Effector memory CD8-positive, alpha-beta T cell (primary cell): ENCODE results near the gene NOP53.
"Not testable (repeated sequence)": the region's sequence is repeated elsewhere in the genome, so short reads cannot be mapped to it uniquely, and the experiment has no call there.

Experiments used
- ATAC-seq: fragments of 150-1000 bp; cut with Tn5 transposase; replicated peaks from 2 replicates; pipeline ENCODE4 v1.10.0; 2021; ENCODE audit warnings: mild to moderate bottlenecking, moderate library complexity
- DNase-seq, 3 experiments: peaks; one replicate each; pipeline ENCODE4 v3.0.0; 2021
- H3K27ac Mint-ChIP-seq, 2 donors: one replicate each; pipeline ENCODE4 v1.8.0; 2022; ENCODE audit warnings: mild to moderate bottlenecking in 2 of 2, mixed read lengths in 2 of 2, moderate library complexity in 2 of 2
- H3K27me3 Mint-ChIP-seq, 2 donors: one replicate each; pipeline ENCODE4 v1.8.0; 2022; ENCODE audit warnings: mixed read lengths in 2 of 2
- H3K36me3 Mint-ChIP-seq: one replicate; pipeline ENCODE4 v1.8.0; 2022; ENCODE audit warnings: mild to moderate bottlenecking, moderate library complexity, mixed read lengths; ENCODE audit not compliant: insufficient read depth
- H3K4me1 Mint-ChIP-seq, 2 donors: one replicate each; pipeline ENCODE4 v1.8.0; 2022; ENCODE audit warnings: low read depth in 2 of 2, mixed read lengths in 2 of 2
- H3K4me3 Mint-ChIP-seq, 2 donors: one replicate each; pipeline ENCODE4 v1.8.0; 2022; ENCODE audit warnings: mild to moderate bottlenecking in 2 of 2, mixed read lengths in 2 of 2, moderate library complexity in 2 of 2
- H3K9me3 Mint-ChIP-seq, 2 donors: one replicate each; pipeline ENCODE4 v1.8.0; 2022; ENCODE audit warnings: mixed read lengths in 2 of 2

Gene NOP53

GRCh38 chr19:47778954-47779351 is 33.6 kb downstream of the NOP53 start:
- DNase-seq (no peak), ATAC-seq (peak; percentile 7)
- Mint-ChIP-seq H3K36me3 (peaks cover 12% of the 10 kb centered on the region), H3K9me3 (no peaks in the 10 kb centered on the region), H3K4me1 (peaks cover 19 to 25% of the 10 kb centered on the region in 2 donors), H3K27me3 (no peaks in the 10 kb centered on the region), H3K4me3 (peak overlapping the region; percentile 92 to 94), H3K27ac (peak overlapping the region; percentile 95 to 97)

GRCh38 chr19:47779524-47780214 is 34.3 kb downstream of the NOP53 start:
- H3K27ac Mint-ChIP-seq = peak overlapping the region; percentile 95 to 97
- no peak for DNase-seq
- ATAC-seq = no peak

GRCh38 chr19:47780215-47780551 is 34.8 kb downstream of the NOP53 start:
- Mint-ChIP-seq H3K9me3 (no peaks in the 10 kb centered on the region), H3K27ac (peak overlapping the region; percentile 95 to 97), H3K4me1 (peaks cover 19 to 25% of the 10 kb centered on the region in 2 donors), H3K36me3 (peaks cover 23% of the 10 kb centered on the region), H3K4me3 (peak overlapping the region; percentile 92 to 94), H3K27me3 (no peaks in the 10 kb centered on the region)
- no peak for DNase-seq
- ATAC-seq = no peak

More at GRCh38 chr19:47779524-47780214, 34.3 kb downstream of the NOP53 start:
- peaks cover 18% of the 10 kb centered on the region for H3K36me3 Mint-ChIP-seq
- no peaks in the 10 kb centered on the region for H3K27me3 Mint-ChIP-seq
- no peaks in the 10 kb centered on the region for H3K9me3 Mint-ChIP-seq
- H3K4me1 Mint-ChIP-seq = peaks cover 19 to 25% of the 10 kb centered on the region in 2 donors
- peak overlapping the region; percentile 92 to 94 for H3K4me3 Mint-ChIP-seq

- Mint-ChIP-seq H3K27ac (peak overlapping the region; percentile 42 to 47), H3K36me3 (peaks cover 27% of the 10 kb centered on the region), H3K4me3 (peak overlapping the region in 1 of 2 donors; percentile 41)
Measured at GRCh38 chr19:47781590-47782262, 36.4 kb downstream of the NOP53 start.

GRCh38 chr19:47786566-47786965 is 41.2 kb downstream of the NOP53 start:
- DNase-seq (no peak), ATAC-seq (no peak)
- no peak overlapping the region for H3K27ac Mint-ChIP-seq
- H3K4me3 Mint-ChIP-seq = no peak overlapping the region
- H3K9me3 Mint-ChIP-seq = no peaks in the 10 kb centered on the region
- H3K4me1 Mint-ChIP-seq = peaks cover 3 to 8% of the 10 kb centered on the region in 2 donors
- peaks cover 26% of the 10 kb centered on the region for H3K36me3 Mint-ChIP-seq
- no peaks in the 10 kb centered on the region for H3K27me3 Mint-ChIP-seq

More at GRCh38 chr19:47781590-47782262, 36.4 kb downstream of the NOP53 start:
- DNase-seq (no peak), ATAC-seq (no peak)
- Mint-ChIP-seq H3K4me1 (peaks cover 19 to 25% of the 10 kb centered on the region in 2 donors), H3K9me3 (no peaks in the 10 kb centered on the region), H3K27me3 (no peaks in the 10 kb centered on the region)

GRCh38 chr19:47787307-47787706 is 42.0 kb downstream of the NOP53 start:
- not testable (repeated sequence) for H3K27me3 Mint-ChIP-seq, H3K9me3 Mint-ChIP-seq, H3K27ac Mint-ChIP-seq, H3K4me3 Mint-ChIP-seq, ATAC-seq, DNase-seq, H3K4me1 Mint-ChIP-seq
- peaks cover 26% of the 10 kb centered on the region for H3K36me3 Mint-ChIP-seq

GRCh38 chr19:47789811-47790210 is 44.5 kb downstream of the NOP53 start:
- not testable (repeated sequence) for H3K9me3 Mint-ChIP-seq, H3K4me3 Mint-ChIP-seq, H3K4me1 Mint-ChIP-seq, H3K27me3 Mint-ChIP-seq, ATAC-seq, DNase-seq, H3K27ac Mint-ChIP-seq
- H3K36me3 Mint-ChIP-seq = peaks cover 13% of the 10 kb centered on the region

- no peak overlapping the region for H3K4me3 Mint-ChIP-seq
- peaks cover 0 to 8% of the 10 kb centered on the region in 2 donors for H3K4me1 Mint-ChIP-seq
- DNase-seq (peak; percentile 76 to 85 (median 76)), ATAC-seq (peak; percentile 73)
- H3K27ac Mint-ChIP-seq = no peak overlapping the region
- H3K36me3 Mint-ChIP-seq = peaks cover 7% of the 10 kb centered on the region
- H3K9me3 Mint-ChIP-seq = no peaks in the 10 kb centered on the region
- peaks cover under 1 to 2% of the 10 kb centered on the region in 2 donors for H3K27me3 Mint-ChIP-seq
Measured at GRCh38 chr19:47790398-47790814, 45.1 kb downstream of the NOP53 start.

GRCh38 chr19:47792616-47793015 is 47.3 kb downstream of the NOP53 start:
- ATAC-seq (no peak), DNase-seq (no peak)
- Mint-ChIP-seq H3K27me3 (peaks cover 6 to 10% of the 10 kb centered on the region in 2 donors), H3K4me1 (peaks cover 0 to 8% of the 10 kb centered on the region in 2 donors), H3K27ac (no peak overlapping the region), H3K4me3 (no peak overlapping the region), H3K9me3 (no peaks in the 10 kb centered on the region), H3K36me3 (peaks cover 5% of the 10 kb centered on the region)

GRCh38 chr19:47794526-47794925 is 49.2 kb downstream of the NOP53 start:
- no peaks in the 10 kb centered on the region for H3K9me3 Mint-ChIP-seq
- H3K36me3 Mint-ChIP-seq = peaks cover 5% of the 10 kb centered on the region
- ATAC-seq (no peak), DNase-seq (no peak)
- H3K4me3 Mint-ChIP-seq = no peak overlapping the region
- peaks cover 0 to 8% of the 10 kb centered on the region in 2 donors for H3K4me1 Mint-ChIP-seq
- no peak overlapping the region for H3K27ac Mint-ChIP-seq
- H3K27me3 Mint-ChIP-seq = peaks cover 18 to 22% of the 10 kb centered on the region in 2 donors

GRCh38 chr19:47796785-47797184 is 51.4 kb downstream of the NOP53 start:
- H3K36me3 Mint-ChIP-seq = no peaks in the 10 kb centered on the region
- DNase-seq = no peak
- H3K27me3 Mint-ChIP-seq = peaks cover 18 to 22% of the 10 kb centered on the region in 2 donors
- no peaks in the 10 kb centered on the region for H3K9me3 Mint-ChIP-seq
- H3K27ac Mint-ChIP-seq = no peak overlapping the region
- no peaks in the 10 kb centered on the region for H3K4me1 Mint-ChIP-seq
- ATAC-seq = no peak
- H3K4me3 Mint-ChIP-seq = no peak overlapping the region

- no peaks in the 10 kb centered on the region for H3K9me3 Mint-ChIP-seq
- H3K36me3 Mint-ChIP-seq = no peaks in the 10 kb centered on the region
- ATAC-seq (no peak), DNase-seq (no peak)
- peaks cover 18 to 22% of the 10 kb centered on the region in 2 donors for H3K27me3 Mint-ChIP-seq
- H3K4me3 Mint-ChIP-seq = no peak overlapping the region
- H3K27ac Mint-ChIP-seq = no peak overlapping the region
- H3K4me1 Mint-ChIP-seq = no peaks in the 10 kb centered on the region
Measured at GRCh38 chr19:47797996-47798903, 52.9 kb downstream of the NOP53 start.

GRCh38 chr19:47798904-47799266 is 53.5 kb downstream of the NOP53 start:
- Mint-ChIP-seq H3K36me3 (no peaks in the 10 kb centered on the region), H3K4me3 (no peak overlapping the region), H3K9me3 (no peaks in the 10 kb centered on the region), H3K27ac (no peak overlapping the region), H3K27me3 (peaks cover 18 to 22% of the 10 kb centered on the region in 2 donors), H3K4me1 (no peaks in the 10 kb centered on the region)
- no peak for DNase-seq
- no peak for ATAC-seq
